HFFc6 (cell line): ENCODE data around the gene CILP2. TPM values are rescaled to one million over a fixed set of nuclear protein-coding genes. Genes with fewer than 3 reads are reported as not detected.

Source experiments
- DNase-seq: peaks from one replicate; pipeline ENCODE4 v3.0.0-alpha.2; 2018
- H3K27ac Mint-ChIP-seq: 2 replicates; pipeline ENCODE4 v1.8.0; 2020; ENCODE audit warnings: mild to moderate bottlenecking, mixed read lengths
- H3K27me3 Mint-ChIP-seq: 2 replicates; pipeline ENCODE4 v1.8.0; 2021; ENCODE audit warnings: mild to moderate bottlenecking, moderate library complexity, mixed read lengths; ENCODE audit not compliant: insufficient read depth
- H3K36me3 Mint-ChIP-seq: 2 replicates; pipeline ENCODE4 v1.8.0; 2021; ENCODE audit warnings: low read depth, mixed read lengths
- H3K4me1 Mint-ChIP-seq: 2 replicates; pipeline ENCODE4 v1.8.0; 2020; ENCODE audit warnings: low read depth, mixed read lengths
- H3K4me3 Mint-ChIP-seq: 2 replicates; pipeline ENCODE4 v1.8.0; 2020; ENCODE audit warnings: mild to moderate bottlenecking, moderate library complexity, mixed read lengths
- H3K9me3 Mint-ChIP-seq: 2 replicates; pipeline ENCODE4 v1.8.0; 2020; ENCODE audit warnings: mild to moderate bottlenecking, mixed read lengths
- total RNA-seq, 6 experiments: library from RNA; stranded (reverse); fragmentation: NEBNext Ultra II Directional; extraction: Animal tissue kit (Norgen Biotek cat#: 25700); gene quantifications; 2 replicates in 1 of 6; 3 replicates in 5 of 6; pipeline ENCODE4 v1.2.3, GENCODE V29; 2021
- TF ChIP-seq, protein P1 (sequence below): fragments of 200-600 bp; sonication (generic); IDR thresholded peaks from 2 replicates; pipeline ENCODE4 v1.5.0; 2021; ENCODE audit warnings: antibody characterized with exemption, mild to moderate bottlenecking

The CILP2 gene
- total RNA-seq, 6 experiments from 2014 or later: 0.09 to 0.28 (median 0.15) TPM

DNA sequence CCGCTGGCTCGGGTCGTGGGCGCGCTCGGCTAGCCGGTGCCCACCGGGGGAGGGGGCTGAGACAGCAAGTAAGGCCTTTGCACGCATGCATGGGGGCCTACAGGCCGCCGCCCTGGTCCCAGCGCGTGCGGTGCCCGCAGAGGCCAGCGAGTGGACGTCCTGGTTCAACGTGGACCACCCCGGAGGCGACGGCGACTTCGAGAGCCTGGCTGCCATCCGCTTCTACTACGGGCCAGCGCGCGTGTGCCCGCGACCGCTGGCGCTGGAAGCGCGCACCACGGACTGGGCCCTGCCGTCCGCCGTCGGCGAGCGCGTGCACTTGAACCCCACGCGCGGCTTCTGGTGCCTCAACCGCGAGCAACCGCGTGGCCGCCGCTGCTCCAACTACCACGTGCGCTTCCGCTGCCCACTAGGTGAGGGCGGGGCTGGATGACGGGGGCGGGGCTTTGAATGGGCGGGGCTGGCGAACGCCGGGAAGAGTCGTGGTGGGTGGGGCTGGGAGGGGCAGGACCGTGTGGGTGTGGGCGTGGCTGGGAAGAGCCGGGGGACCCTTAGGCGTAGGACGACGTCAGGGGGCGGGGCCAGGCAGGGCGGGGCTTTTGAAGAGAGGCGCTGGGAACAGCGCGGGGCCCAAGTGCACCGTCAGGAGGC, 2.1 kb downstream of the CILP2 start:
- Mint-ChIP-seq H3K4me1 (no peaks in the 10 kb centered on the region), H3K36me3 (no peaks in the 10 kb centered on the region), H3K4me3 (no peak overlapping the region), H3K27ac (no peak overlapping the region), H3K27me3 (peaks cover 7% of the 10 kb centered on the region), H3K9me3 (no peaks in the 10 kb centered on the region)
- TF ChIP-seq, protein P1, sequence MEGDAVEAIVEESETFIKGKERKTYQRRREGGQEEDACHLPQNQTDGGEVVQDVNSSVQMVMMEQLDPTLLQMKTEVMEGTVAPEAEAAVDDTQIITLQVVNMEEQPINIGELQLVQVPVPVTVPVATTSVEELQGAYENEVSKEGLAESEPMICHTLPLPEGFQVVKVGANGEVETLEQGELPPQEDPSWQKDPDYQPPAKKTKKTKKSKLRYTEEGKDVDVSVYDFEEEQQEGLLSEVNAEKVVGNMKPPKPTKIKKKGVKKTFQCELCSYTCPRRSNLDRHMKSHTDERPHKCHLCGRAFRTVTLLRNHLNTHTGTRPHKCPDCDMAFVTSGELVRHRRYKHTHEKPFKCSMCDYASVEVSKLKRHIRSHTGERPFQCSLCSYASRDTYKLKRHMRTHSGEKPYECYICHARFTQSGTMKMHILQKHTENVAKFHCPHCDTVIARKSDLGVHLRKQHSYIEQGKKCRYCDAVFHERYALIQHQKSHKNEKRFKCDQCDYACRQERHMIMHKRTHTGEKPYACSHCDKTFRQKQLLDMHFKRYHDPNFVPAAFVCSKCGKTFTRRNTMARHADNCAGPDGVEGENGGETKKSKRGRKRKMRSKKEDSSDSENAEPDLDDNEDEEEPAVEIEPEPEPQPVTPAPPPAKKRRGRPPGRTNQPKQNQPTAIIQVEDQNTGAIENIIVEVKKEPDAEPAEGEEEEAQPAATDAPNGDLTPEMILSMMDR: no peak
- DNase-seq: no peak

DNA sequence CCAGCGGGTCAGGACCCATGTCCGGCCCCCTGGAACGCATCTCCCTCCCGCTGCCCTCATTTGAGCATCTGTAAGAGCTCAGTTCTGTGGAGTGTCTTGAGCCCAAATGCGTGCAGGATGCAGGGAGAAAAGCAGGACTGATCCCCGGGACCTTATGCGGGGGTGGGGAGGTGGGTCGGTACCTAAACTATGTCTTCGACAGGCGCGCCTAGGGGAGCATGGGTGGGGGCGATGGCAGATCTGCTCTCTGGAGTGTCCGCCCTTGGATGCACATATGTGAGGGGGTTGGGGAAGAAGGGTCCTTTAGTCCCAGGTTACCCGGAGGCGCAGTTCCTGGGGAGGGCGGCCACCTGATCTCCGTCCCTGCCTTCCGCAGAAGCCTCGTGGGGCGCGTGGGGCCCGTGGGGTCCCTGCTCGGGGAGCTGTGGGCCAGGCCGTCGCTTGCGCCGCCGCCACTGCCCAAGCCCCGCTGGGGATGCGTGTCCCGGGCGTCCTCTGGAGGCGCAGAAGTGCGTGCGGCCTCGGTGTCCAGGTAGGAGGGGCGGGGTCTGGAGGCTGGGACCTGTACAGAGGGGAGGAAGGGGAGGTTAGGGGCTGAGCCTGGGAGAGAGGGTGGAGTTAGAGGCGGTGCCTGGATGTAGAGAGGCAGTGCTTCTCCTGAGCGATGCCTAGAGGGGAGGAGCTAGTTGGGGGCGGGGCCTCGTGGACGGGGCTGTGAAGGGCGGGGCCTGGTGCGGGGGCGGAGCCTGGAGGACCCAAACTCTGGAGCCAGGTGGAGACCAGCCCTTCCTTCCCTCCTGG, 2.9 kb downstream of the CILP2 start:
- TF ChIP-seq, protein P1: no peak
- no peaks in the 10 kb centered on the region for H3K4me1 Mint-ChIP-seq
- DNase-seq: no peak
- peaks cover 7% of the 10 kb centered on the region for H3K27me3 Mint-ChIP-seq
- no peaks in the 10 kb centered on the region for H3K9me3 Mint-ChIP-seq
- no peak overlapping the region for H3K4me3 Mint-ChIP-seq
- no peak overlapping the region for H3K27ac Mint-ChIP-seq
- no peaks in the 10 kb centered on the region for H3K36me3 Mint-ChIP-seq

DNA sequence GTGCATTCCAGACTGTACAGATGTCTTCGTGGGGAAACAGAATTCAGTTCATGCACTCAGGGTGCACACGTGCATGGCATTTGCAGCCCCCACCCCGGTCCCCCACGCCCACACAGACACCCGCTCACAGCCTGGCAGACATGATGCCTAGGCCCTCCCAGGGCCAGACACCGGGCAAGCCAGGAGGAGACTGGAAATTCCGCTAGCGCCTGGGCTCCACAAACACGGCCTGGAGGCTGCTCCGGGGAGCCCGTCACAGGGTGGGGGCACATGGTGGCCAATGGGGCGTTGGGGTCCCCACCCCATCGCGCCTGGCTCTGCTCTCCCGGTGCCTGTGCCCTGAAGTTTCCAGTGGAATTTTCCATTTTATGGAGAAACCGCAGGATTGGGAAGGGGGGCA, 3.6 kb downstream of the CILP2 start:
- H3K9me3 Mint-ChIP-seq: no peaks in the 10 kb centered on the region
- H3K4me1 Mint-ChIP-seq: no peaks in the 10 kb centered on the region
- no peaks in the 10 kb centered on the region for H3K36me3 Mint-ChIP-seq
- no peak for DNase-seq
- H3K4me3 Mint-ChIP-seq: no peak overlapping the region
- H3K27me3 Mint-ChIP-seq: peaks cover 7% of the 10 kb centered on the region
- no peak overlapping the region for H3K27ac Mint-ChIP-seq
- TF ChIP-seq, protein P1: no peak

DNA sequence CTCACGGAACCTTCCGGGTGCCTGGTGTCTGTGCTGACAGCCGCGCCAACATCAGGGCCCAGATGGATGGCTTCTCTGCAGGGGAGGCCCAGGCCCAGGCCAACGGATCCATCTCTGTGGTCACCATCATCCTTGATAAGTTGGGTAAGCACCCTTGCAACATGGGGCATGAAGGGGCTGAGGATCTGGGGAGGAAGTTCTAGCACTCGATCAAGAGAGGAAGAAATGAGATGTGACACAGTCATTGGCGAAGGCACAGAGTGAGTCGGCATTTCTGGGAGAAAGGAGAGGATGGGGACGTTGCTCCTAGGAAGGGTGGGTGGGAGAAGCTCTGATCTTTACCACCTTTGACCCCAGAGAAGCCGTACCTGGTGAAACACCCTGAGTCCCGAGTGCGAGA, 4.4 kb downstream of the CILP2 start:
- Mint-ChIP-seq H3K27ac (no peak overlapping the region), H3K4me1 (no peaks in the 10 kb centered on the region), H3K27me3 (peaks cover 7% of the 10 kb centered on the region), H3K36me3 (no peaks in the 10 kb centered on the region), H3K9me3 (no peaks in the 10 kb centered on the region), H3K4me3 (no peak overlapping the region)
- no peak for DNase-seq
- TF ChIP-seq, protein P1: no peak

DNA sequence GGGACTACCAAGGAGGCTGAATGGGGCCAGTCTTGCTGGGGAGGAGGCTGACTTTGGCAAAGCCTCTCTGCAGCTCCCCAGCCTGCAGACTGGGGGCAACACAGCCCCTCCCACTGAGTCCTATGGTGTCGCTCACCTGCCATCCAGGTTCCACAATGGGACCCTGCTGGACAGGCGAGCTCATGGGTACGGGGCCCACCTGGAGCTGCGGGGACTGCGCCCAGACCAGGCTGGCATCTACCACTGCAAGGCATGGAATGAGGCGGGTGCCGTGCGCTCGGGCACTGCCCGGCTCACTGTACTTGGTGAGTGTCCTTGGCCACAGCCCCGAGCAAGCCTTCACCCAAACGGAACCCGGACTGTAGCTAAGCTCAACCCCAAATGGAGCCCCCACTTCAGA, 5.0 kb downstream of the CILP2 start:
- no peaks in the 10 kb centered on the region for H3K36me3 Mint-ChIP-seq
- DNase-seq: no peak
- no peaks in the 10 kb centered on the region for H3K9me3 Mint-ChIP-seq
- TF ChIP-seq, protein P1: no peak
- H3K4me1 Mint-ChIP-seq: no peaks in the 10 kb centered on the region
- H3K4me3 Mint-ChIP-seq: no peak overlapping the region
- H3K27ac Mint-ChIP-seq: no peak overlapping the region
- H3K27me3 Mint-ChIP-seq: peaks cover 7% of the 10 kb centered on the region
